ENCODE data around the gene FAM25A. TPM values are rescaled to one million over a fixed set of nuclear protein-coding genes. Genes with fewer than 3 reads are reported as not detected.
"Not testable (repeated sequence)": the region's sequence is repeated elsewhere in the genome, so short reads cannot be mapped to it uniquely, and the experiment has no call there.

FAM25A gene
- total and polyA plus RNA-seq, 2 donors, result 0.47 to 26.9 TPM

GRCh38 chr10:87025285-87025958 is 5.3 kb downstream of the FAM25A start:
- not testable (repeated sequence) for H3K4me3 ChIP-seq (ENCODE audit: low read length in 2 of 2); H3K27ac ChIP-seq (ENCODE audit: low read depth in 1 of 2, low read length in 1 of 2); H3K27me3 ChIP-seq (ENCODE audit: control insufficient read depth in 2 of 2, insufficient read depth in 1 of 2, low read length in 1 of 2); H3K9me3 ChIP-seq (ENCODE audit: control insufficient read depth in 2 of 2, insufficient read depth in 1 of 2, low read length in 1 of 2); DNase-seq (ENCODE audit: low read depth in 6 of 9, low spot score in 9 of 9); H3K36me3 ChIP-seq (ENCODE audit: control insufficient read depth in 2 of 2, insufficient read depth in 2 of 2, low read length in 1 of 2); H3K4me1 ChIP-seq (ENCODE audit: control insufficient read depth in 2 of 2, insufficient read depth in 2 of 2, low read length in 2 of 2)
- WGBS, result 50% methylated on average over 5 of the region's 5 CpGs

- H3K27ac ChIP-seq (ENCODE audit: low read depth in 1 of 2, low read length in 1 of 2); H3K27me3 ChIP-seq (ENCODE audit: control insufficient read depth in 2 of 2, insufficient read depth in 1 of 2, low read length in 1 of 2); H3K36me3 ChIP-seq (ENCODE audit: control insufficient read depth in 2 of 2, insufficient read depth in 2 of 2, low read length in 1 of 2); H3K4me3 ChIP-seq (ENCODE audit: low read length in 2 of 2); H3K9me3 ChIP-seq (ENCODE audit: control insufficient read depth in 2 of 2, insufficient read depth in 1 of 2, low read length in 1 of 2); DNase-seq (ENCODE audit: low read depth in 6 of 9, low spot score in 9 of 9); H3K4me1 ChIP-seq (ENCODE audit: control insufficient read depth in 2 of 2, insufficient read depth in 2 of 2, low read length in 2 of 2): not testable (repeated sequence)
- 96% methylated on average over 17 of the region's 17 CpGs for WGBS
Observed at GRCh38 chr10:87026747-87027508, 6.8 kb downstream of the FAM25A start.

GRCh38 chr10:87030419-87030818 is 10.3 kb downstream of the FAM25A start:
- not testable (repeated sequence) for H3K36me3 ChIP-seq (ENCODE audit: control insufficient read depth in 2 of 2, insufficient read depth in 2 of 2, low read length in 1 of 2); H3K27ac ChIP-seq (ENCODE audit: low read depth in 1 of 2, low read length in 1 of 2); H3K4me3 ChIP-seq (ENCODE audit: low read length in 2 of 2); DNase-seq (ENCODE audit: low read depth in 6 of 9, low spot score in 9 of 9); H3K4me1 ChIP-seq (ENCODE audit: control insufficient read depth in 2 of 2, insufficient read depth in 2 of 2, low read length in 2 of 2); H3K27me3 ChIP-seq (ENCODE audit: control insufficient read depth in 2 of 2, insufficient read depth in 1 of 2, low read length in 1 of 2); H3K9me3 ChIP-seq (ENCODE audit: control insufficient read depth in 2 of 2, insufficient read depth in 1 of 2, low read length in 1 of 2)
- 91% methylated on average over 1 of the region's 1 CpG for WGBS

GRCh38 chr10:87030912-87031635 is 11.0 kb downstream of the FAM25A start:
- H3K4me1 ChIP-seq (ENCODE audit: control insufficient read depth in 2 of 2, insufficient read depth in 2 of 2, low read length in 2 of 2), result no peaks in the 10 kb centered on the region
- H3K9me3 ChIP-seq (ENCODE audit: control insufficient read depth in 2 of 2, insufficient read depth in 1 of 2, low read length in 1 of 2), result no peaks in the 10 kb centered on the region
- 98% methylated on average over 28 of the region's 28 CpGs for WGBS
- H3K27ac ChIP-seq (ENCODE audit: low read depth in 1 of 2, low read length in 1 of 2), result no peak overlapping the region
- no peaks in the 10 kb centered on the region for H3K27me3 ChIP-seq (ENCODE audit: control insufficient read depth in 2 of 2, insufficient read depth in 1 of 2, low read length in 1 of 2)
- DNase-seq (ENCODE audit: low read depth in 6 of 9, low spot score in 9 of 9), result no peak
- no peaks in the 10 kb centered on the region for H3K36me3 ChIP-seq (ENCODE audit: control insufficient read depth in 2 of 2, insufficient read depth in 2 of 2, low read length in 1 of 2)
- H3K4me3 ChIP-seq (ENCODE audit: low read length in 2 of 2), result no peak overlapping the region

- no peak for DNase-seq (ENCODE audit: low read depth in 6 of 9, low spot score in 9 of 9)
Observed at GRCh38 chr10:87036623-87037022, 16.5 kb downstream of the FAM25A start.

GRCh38 chr10:87038286-87038717 is 18.2 kb downstream of the FAM25A start:
- H3K36me3 ChIP-seq (ENCODE audit: control insufficient read depth in 2 of 2, insufficient read depth in 2 of 2, low read length in 1 of 2), result no peaks in the 10 kb centered on the region
- H3K4me1 ChIP-seq (ENCODE audit: control insufficient read depth in 2 of 2, insufficient read depth in 2 of 2, low read length in 2 of 2), result no peaks in the 10 kb centered on the region
- no peaks in the 10 kb centered on the region for H3K9me3 ChIP-seq (ENCODE audit: control insufficient read depth in 2 of 2, insufficient read depth in 1 of 2, low read length in 1 of 2)
- 99% methylated on average over 3 of the region's 3 CpGs for WGBS
- no peaks in the 10 kb centered on the region for H3K27me3 ChIP-seq (ENCODE audit: control insufficient read depth in 2 of 2, insufficient read depth in 1 of 2, low read length in 1 of 2)
- DNase-seq (ENCODE audit: low read depth in 6 of 9, low spot score in 9 of 9), result no peak
- H3K27ac ChIP-seq (ENCODE audit: low read depth in 1 of 2, low read length in 1 of 2), result no peak overlapping the region
- no peak overlapping the region for H3K4me3 ChIP-seq (ENCODE audit: low read length in 2 of 2)

More at GRCh38 chr10:87036623-87037022, 16.5 kb downstream of the FAM25A start:
- H3K4me1 ChIP-seq (ENCODE audit: control insufficient read depth in 2 of 2, insufficient read depth in 2 of 2, low read length in 2 of 2), result no peaks in the 10 kb centered on the region
- no peak overlapping the region for H3K27ac ChIP-seq (ENCODE audit: low read depth in 1 of 2, low read length in 1 of 2)
- H3K27me3 ChIP-seq (ENCODE audit: control insufficient read depth in 2 of 2, insufficient read depth in 1 of 2, low read length in 1 of 2), result no peaks in the 10 kb centered on the region
- no peak overlapping the region for H3K4me3 ChIP-seq (ENCODE audit: low read length in 2 of 2)
- 98% methylated on average over 1 of the region's 1 CpG for WGBS
- H3K9me3 ChIP-seq (ENCODE audit: control insufficient read depth in 2 of 2, insufficient read depth in 1 of 2, low read length in 1 of 2), result no peaks in the 10 kb centered on the region
- no peaks in the 10 kb centered on the region for H3K36me3 ChIP-seq (ENCODE audit: control insufficient read depth in 2 of 2, insufficient read depth in 2 of 2, low read length in 1 of 2)

- Histone ChIP-seq H3K36me3 (ENCODE audit: control insufficient read depth in 2 of 2, insufficient read depth in 2 of 2, low read length in 1 of 2) (no peaks in the 10 kb centered on the region), H3K4me3 (ENCODE audit: low read length in 2 of 2) (no peak overlapping the region), H3K9me3 (ENCODE audit: control insufficient read depth in 2 of 2, insufficient read depth in 1 of 2, low read length in 1 of 2) (no peaks in the 10 kb centered on the region), H3K4me1 (ENCODE audit: control insufficient read depth in 2 of 2, insufficient read depth in 2 of 2, low read length in 2 of 2) (no peaks in the 10 kb centered on the region), H3K27me3 (ENCODE audit: control insufficient read depth in 2 of 2, insufficient read depth in 1 of 2, low read length in 1 of 2) (no peaks in the 10 kb centered on the region), H3K27ac (ENCODE audit: low read depth in 1 of 2, low read length in 1 of 2) (no peak overlapping the region)
- DNase-seq (ENCODE audit: low read depth in 6 of 9, low spot score in 9 of 9), result no peak
- WGBS, result 97% methylated on average over 2 of the region's 2 CpGs
Observed at GRCh38 chr10:87038786-87039185, 18.7 kb downstream of the FAM25A start.

- not testable (repeated sequence) for H3K27ac ChIP-seq (ENCODE audit: low read depth in 1 of 2, low read length in 1 of 2); DNase-seq (ENCODE audit: low read depth in 6 of 9, low spot score in 9 of 9); H3K27me3 ChIP-seq (ENCODE audit: control insufficient read depth in 2 of 2, insufficient read depth in 1 of 2, low read length in 1 of 2); H3K4me1 ChIP-seq (ENCODE audit: control insufficient read depth in 2 of 2, insufficient read depth in 2 of 2, low read length in 2 of 2); H3K9me3 ChIP-seq (ENCODE audit: control insufficient read depth in 2 of 2, insufficient read depth in 1 of 2, low read length in 1 of 2); H3K4me3 ChIP-seq (ENCODE audit: low read length in 2 of 2)
- H3K36me3 ChIP-seq (ENCODE audit: control insufficient read depth in 2 of 2, insufficient read depth in 2 of 2, low read length in 1 of 2), result peaks cover 9 to 16% of the 10 kb centered on the region in 2 donors
- WGBS, result 98% methylated on average over 7 of the region's 7 CpGs
Observed at GRCh38 chr10:87043579-87043978, 23.5 kb downstream of the FAM25A start.

GRCh38 chr10:87045434-87045938 is 25.4 kb downstream of the FAM25A start:
- no peak for DNase-seq (ENCODE audit: low read depth in 6 of 9, low spot score in 9 of 9)
- H3K27ac ChIP-seq (ENCODE audit: low read depth in 1 of 2, low read length in 1 of 2), result no peak overlapping the region
- peaks cover 15 to 23% of the 10 kb centered on the region in 2 donors for H3K36me3 ChIP-seq (ENCODE audit: control insufficient read depth in 2 of 2, insufficient read depth in 2 of 2, low read length in 1 of 2)
- H3K4me3 ChIP-seq (ENCODE audit: low read length in 2 of 2), result no peak overlapping the region
- no peaks in the 10 kb centered on the region for H3K4me1 ChIP-seq (ENCODE audit: control insufficient read depth in 2 of 2, insufficient read depth in 2 of 2, low read length in 2 of 2)
- H3K27me3 ChIP-seq (ENCODE audit: control insufficient read depth in 2 of 2, insufficient read depth in 1 of 2, low read length in 1 of 2), result no peaks in the 10 kb centered on the region
- 97% methylated on average over 6 of the region's 6 CpGs for WGBS
- H3K9me3 ChIP-seq (ENCODE audit: control insufficient read depth in 2 of 2, insufficient read depth in 1 of 2, low read length in 1 of 2), result no peaks in the 10 kb centered on the region

Data from thymus (tissue), 11 donors.